GM13976 (cell line): Measurements from ENCODE around the gene PTPRB.

Experiments
- DNase-seq: peaks from one replicate; pipeline ENCODE4 v3.0.0; 2012; ENCODE audit warnings: low spot score
- in situ Hi-C: fragments of 300-500 bp; cut with MboI; formaldehyde crosslinking; loops from one replicate; pipeline ENCODE4 v1.12.0; 2022; ENCODE audit warnings: low sequenced_read_pairs, mixed read lengths, inconsistent platforms; ENCODE audit not compliant: unreplicated experiment
- TF ChIP-seq, protein P1 (sequence below): IDR thresholded peaks from 2 replicates; pipeline ENCODE4 v1.5.1; 2012; ENCODE audit warnings: borderline replicate concordance, mild to moderate bottlenecking; ENCODE audit not compliant: insufficient read depth; ENCODE audit errors: extremely low read depth, missing control alignments, control extremely low read depth

PTPRB gene

DNA sequence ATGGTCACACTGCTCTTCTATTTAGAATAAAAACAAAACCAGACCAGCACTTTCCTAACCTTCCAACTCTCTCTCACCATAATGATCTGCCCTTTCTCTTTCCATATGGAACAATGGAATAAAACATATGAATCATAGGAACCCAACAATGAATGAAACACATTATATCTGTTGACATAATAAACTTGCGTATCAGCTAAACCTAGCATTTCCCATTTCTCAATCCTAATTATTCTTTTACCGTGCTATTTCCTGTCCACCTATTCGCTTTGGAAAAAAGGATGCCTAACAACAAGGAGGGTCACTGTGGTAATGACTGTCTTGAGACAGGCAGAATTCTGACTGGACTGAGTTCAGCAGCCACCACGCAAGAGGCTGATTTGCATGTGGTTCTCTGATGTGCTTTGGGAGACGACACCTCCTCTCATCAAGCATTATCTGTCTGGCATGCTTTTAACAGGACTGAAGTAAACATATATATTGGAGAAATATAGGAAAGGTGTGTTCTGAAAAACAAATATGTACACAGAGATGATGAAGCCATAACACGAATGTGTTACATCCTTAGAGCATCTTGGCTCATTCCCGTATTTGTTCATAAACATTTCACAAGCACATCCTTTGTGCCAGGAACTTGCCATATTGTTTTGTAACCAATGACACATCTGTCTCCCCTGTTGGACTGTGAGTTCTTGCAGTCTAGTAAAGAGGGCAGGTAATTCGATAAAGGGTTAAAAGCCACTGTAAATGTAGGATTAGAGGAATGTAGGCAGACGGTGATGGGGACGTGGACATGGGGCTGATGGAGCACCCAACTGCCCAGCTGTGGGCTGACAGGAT, 87.7 kb downstream of the PTPRB start:
- in situ Hi-C loops: no loop called here
- TF ChIP-seq, protein P1, sequence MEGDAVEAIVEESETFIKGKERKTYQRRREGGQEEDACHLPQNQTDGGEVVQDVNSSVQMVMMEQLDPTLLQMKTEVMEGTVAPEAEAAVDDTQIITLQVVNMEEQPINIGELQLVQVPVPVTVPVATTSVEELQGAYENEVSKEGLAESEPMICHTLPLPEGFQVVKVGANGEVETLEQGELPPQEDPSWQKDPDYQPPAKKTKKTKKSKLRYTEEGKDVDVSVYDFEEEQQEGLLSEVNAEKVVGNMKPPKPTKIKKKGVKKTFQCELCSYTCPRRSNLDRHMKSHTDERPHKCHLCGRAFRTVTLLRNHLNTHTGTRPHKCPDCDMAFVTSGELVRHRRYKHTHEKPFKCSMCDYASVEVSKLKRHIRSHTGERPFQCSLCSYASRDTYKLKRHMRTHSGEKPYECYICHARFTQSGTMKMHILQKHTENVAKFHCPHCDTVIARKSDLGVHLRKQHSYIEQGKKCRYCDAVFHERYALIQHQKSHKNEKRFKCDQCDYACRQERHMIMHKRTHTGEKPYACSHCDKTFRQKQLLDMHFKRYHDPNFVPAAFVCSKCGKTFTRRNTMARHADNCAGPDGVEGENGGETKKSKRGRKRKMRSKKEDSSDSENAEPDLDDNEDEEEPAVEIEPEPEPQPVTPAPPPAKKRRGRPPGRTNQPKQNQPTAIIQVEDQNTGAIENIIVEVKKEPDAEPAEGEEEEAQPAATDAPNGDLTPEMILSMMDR: no peak
- no peak for DNase-seq

DNA sequence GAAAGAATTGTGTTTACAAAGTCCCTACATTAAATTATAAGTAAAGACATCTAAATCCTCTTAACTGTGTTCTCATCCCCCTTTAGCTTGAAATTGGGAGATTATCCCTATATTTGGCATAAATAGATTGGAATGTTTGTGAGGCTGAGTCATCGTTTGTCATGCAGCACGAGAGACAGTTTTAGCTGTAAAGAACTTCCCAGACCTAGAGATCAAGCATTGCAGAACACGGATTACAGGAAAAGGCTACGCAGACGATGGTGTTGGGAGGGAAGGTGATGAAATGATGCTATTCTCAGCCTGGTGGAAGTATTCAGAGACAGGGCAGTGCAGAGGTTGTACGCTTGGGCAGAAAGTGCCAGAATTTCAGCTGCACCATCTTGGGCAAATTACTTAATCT, 93.8 kb downstream of the PTPRB start:
- no peak for DNase-seq
- TF ChIP-seq, protein P1: no peak
- in situ Hi-C loops: no loop called here

DNA sequence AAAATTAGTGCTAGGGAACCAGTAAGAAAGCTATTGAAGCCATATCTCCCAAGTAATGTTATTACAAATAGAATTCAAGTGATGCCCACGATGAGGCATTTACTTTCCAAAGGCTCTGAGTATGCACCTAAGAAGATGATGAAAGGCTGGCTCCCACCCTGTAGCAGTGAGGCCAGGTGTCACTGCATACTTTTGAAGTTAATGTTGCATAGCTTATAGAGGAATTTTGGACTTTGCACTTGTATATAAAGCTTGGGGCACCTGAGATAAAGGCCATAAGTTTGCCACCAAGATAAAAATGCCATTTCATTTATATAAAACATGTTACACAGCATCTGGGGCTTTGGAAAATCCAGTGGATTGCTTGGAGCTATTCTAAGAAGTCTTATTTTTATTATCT, 96.2 kb downstream of the PTPRB start:
- in situ Hi-C loops: no loop called here
- no peak for DNase-seq
- TF ChIP-seq, protein P1: no peak

DNA sequence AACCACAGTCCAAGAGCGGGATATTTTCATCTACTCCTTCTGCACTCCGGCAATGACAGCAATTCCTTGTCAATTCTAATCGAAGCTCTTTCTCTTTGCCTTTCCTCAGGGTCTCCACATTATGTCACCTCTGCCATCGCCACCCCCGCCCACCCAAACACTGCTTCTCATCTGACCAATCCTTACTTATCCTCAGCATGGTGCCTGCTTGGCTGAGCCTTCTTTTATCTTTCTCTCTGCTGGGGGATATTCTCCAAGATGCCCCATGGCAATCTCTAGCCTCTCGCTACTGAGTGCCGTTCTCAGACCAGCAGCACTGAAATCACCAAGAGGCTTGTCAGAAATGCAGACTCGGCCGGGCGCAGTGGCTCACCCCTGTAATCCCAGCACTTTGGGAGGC, 100.6 kb downstream of the PTPRB start:
- DNase-seq: no peak
- TF ChIP-seq, protein P1: no peak
- in situ Hi-C loops: no loop called here

DNA sequence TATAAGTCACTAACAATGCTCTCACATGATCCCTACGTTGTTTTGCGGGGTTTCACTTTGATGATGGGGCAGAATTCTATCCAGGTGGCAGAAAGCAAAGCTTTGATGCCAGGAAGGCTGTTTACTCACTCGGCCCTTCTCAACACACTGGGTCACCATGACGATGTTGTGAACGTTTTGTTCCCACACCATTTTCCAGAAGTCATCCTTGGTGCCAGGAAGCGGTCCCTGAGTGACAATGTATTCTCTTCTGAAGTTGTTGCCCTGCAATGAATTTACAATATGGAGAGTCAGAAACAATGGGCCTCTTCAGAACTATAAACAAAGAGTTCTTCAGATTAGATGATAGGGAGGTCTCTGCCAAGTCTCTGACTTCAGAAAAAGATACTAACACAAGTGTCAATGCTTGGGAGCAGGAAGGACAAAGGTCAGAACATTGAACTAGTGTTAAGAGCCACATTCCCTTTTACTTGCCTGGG, 101.3 kb downstream of the PTPRB start:
- TF ChIP-seq, protein P1: no peak
- in situ Hi-C loops: no loop called here
- DNase-seq: no peak

DNA sequence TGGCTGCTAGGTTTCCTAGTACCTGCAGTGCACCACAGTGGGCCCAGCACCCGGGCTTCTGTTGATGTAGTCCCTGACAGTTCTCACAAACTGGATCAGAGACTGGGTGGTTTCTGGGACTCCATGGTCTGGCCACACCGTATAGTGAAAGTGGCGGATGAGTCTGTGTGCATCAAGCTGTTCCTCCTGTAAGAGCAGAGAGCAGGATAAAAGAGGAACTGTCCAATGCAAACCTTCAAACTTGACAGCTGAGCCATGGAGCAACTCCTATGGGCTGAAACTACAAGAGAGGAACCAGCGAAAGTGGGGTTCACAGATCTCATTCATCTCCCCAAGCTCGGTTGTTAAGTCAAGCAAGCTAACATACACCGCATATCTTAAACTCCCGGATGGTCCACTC, 102.8 kb downstream of the PTPRB start:
- TF ChIP-seq, protein P1: no peak
- no peak for DNase-seq
- in situ Hi-C loops: no loop called here

DNA sequence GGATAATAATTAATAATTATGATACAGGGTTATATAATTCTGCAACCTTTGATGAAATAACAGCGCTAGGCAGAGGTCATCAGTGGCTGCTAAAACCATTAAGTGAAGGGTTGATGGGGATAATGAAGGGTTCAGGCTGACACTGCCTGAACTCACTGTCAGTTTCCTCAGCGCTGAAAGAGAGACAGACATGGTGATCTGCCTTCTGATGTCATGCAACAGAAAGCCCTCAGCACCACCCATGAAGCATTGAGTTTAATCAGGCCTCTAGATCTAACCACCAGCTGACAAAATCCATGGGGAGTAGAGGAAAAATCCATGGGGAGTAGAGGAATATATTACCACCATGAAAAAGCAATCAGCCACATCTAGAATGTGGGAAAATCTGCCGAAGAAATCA, 107.6 kb downstream of the PTPRB start:
- TF ChIP-seq, protein P1: no peak
- no peak for DNase-seq
- in situ Hi-C loops: no loop called here
